Vagina (tissue), 2 donors: ENCODE results near the gene BAX.
"Not testable (repeated sequence)": the region's sequence is repeated elsewhere in the genome, so short reads cannot be mapped to it uniquely, and the experiment has no call there.

Experiments used
- CTCF ChIP-seq, 3 experiments: fragments of 450-650 bp in 2 of 3; fragments of 200-600 bp in 1 of 3; sonication (generic) in 1 of 3; IDR thresholded peaks; one replicate each; pipeline ENCODE4 v1.5.1; 2017 to 2019; ENCODE audit warnings: antibody characterized with exemption in 3 of 3, mild to moderate bottlenecking in 2 of 3, moderate library complexity in 2 of 3
- POLR2A ChIP-seq, 2 donors: fragments of 450-650 bp; IDR thresholded peaks; one replicate each; pipeline ENCODE4 v1.6.1; 2017; ENCODE audit warnings: antibody characterized with exemption in 2 of 2, mild to moderate bottlenecking in 2 of 2, moderate library complexity in 2 of 2

DNA sequence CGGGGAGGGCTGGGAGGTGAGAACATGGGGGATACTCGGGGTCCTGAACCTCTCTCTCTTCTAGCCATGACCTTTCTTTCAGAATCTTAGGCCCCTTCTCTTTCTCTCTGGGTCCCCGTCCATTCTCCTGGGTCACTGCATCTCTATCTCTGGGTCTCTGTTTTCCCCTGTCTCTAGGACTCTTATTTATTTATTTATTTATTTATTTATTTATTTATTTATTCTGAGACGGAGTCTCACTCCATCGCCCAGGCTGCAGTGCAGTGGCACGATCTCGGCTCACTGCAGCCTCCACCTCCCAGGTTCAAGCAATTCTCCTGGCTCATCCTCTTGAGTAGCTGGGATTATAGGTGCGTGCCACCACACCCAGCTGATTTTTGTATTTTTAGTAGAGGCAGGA, 35.4 kb upstream of the BAX start:
- TF ChIP-seq CTCF, POLR2A (IDR thresholded peaks at IDR 0.05): not testable (repeated sequence)
